SKM-1 (cell line): ENCODE results near the gene SLC39A11.
A peak's percentile ranks its signal among the peaks of the same experiment; 100 is the strongest.
"Not testable (repeated sequence)": the region's sequence is repeated elsewhere in the genome, so short reads cannot be mapped to it uniquely, and the experiment has no call there.

ENCODE experiments used
- DNase-seq: peaks from one replicate; lab custom pipeline; 2025; ENCODE audit not compliant: unreplicated experiment; lab: John Stamatoyannopoulos, UW

SLC39A11 gene

GRCh38 chr17:72726936-72727335 lies 365.6 kb downstream of the SLC39A11 start:
- DNase-seq: no peak

GRCh38 chr17:72725433-72726068 lies 366.9 kb downstream of the SLC39A11 start:
- peak; percentile 38 for DNase-seq

GRCh38 chr17:72724267-72724666 lies 368.2 kb downstream of the SLC39A11 start:
- DNase-seq: no peak

- DNase-seq: no peak
Observed at GRCh38 chr17:72723711-72724110, 368.8 kb downstream of the SLC39A11 start.

- no peak for DNase-seq
Observed at GRCh38 chr17:72720494-72720825, 372.0 kb downstream of the SLC39A11 start.

- DNase-seq: peak; percentile 75
Observed at GRCh38 chr17:72719578-72720493, 372.7 kb downstream of the SLC39A11 start.

- DNase-seq: no peak
Observed at GRCh38 chr17:72719206-72719577, 373.3 kb downstream of the SLC39A11 start.

GRCh38 chr17:72717676-72718075 lies 374.8 kb downstream of the SLC39A11 start:
- DNase-seq: no peak

GRCh38 chr17:72717276-72717675 lies 375.2 kb downstream of the SLC39A11 start:
- no peak for DNase-seq

- no peak for DNase-seq
Observed at GRCh38 chr17:72715906-72716572, 376.4 kb downstream of the SLC39A11 start.

- DNase-seq: peak; percentile 60
Observed at GRCh38 chr17:72714357-72714966, 378.0 kb downstream of the SLC39A11 start.

GRCh38 chr17:72713701-72714100 lies 378.8 kb downstream of the SLC39A11 start:
- no peak for DNase-seq

GRCh38 chr17:72711521-72712310 lies 380.8 kb downstream of the SLC39A11 start:
- DNase-seq: no peak

- no peak for DNase-seq
Observed at GRCh38 chr17:72710834-72711233, 381.7 kb downstream of the SLC39A11 start.

GRCh38 chr17:72710202-72710601 lies 382.3 kb downstream of the SLC39A11 start:
- no peak for DNase-seq

- DNase-seq: not testable (repeated sequence)
Observed at GRCh38 chr17:72708682-72709081, 383.8 kb downstream of the SLC39A11 start.

- DNase-seq: no peak
Observed at GRCh38 chr17:72707881-72708280, 384.6 kb downstream of the SLC39A11 start.

GRCh38 chr17:72706396-72706981 lies 386.0 kb downstream of the SLC39A11 start:
- DNase-seq: no peak

- DNase-seq: no peak
Observed at GRCh38 chr17:72705905-72706395, 386.5 kb downstream of the SLC39A11 start.

- DNase-seq: no peak
Observed at GRCh38 chr17:72702998-72703397, 389.5 kb downstream of the SLC39A11 start.
